Liver (tissue), 9 donors: ENCODE measurements around the gene TRNT1. TPM values are rescaled to one million over a fixed set of nuclear protein-coding genes. Genes with fewer than 3 reads are reported as not detected.

ENCODE experiments used
- DNase-seq: peaks from one replicate; pipeline ENCODE4 v3.0.0-alpha.2; 2017; ENCODE audit warnings: low spot score
- H3K27ac ChIP-seq, 2 donors: one replicate each; pipeline ENCODE4 v1.7.0; 2013; ENCODE audit warnings: inconsistent platforms in 2 of 2, low read length in 2 of 2, control low read depth in 1 of 2, low read depth in 1 of 2, mild to moderate bottlenecking in 1 of 2
- H3K27me3 ChIP-seq, 4 donors: one replicate each; pipeline versions ENCODE4 v1.6.1 to v1.7.0; 2013; ENCODE audit warnings: low read length in 3 of 4, inconsistent platforms in 1 of 4, mild to moderate bottlenecking in 1 of 4, moderate library complexity in 1 of 4; ENCODE audit not compliant: control insufficient read depth in 4 of 4, insufficient read depth in 4 of 4
- H3K36me3 ChIP-seq, 4 donors: one replicate each; pipeline versions ENCODE4 v1.6.1 to v1.7.0; 2013; ENCODE audit warnings: low read length in 3 of 4, mild to moderate bottlenecking in 3 of 4, low read depth in 1 of 4, moderate library complexity in 1 of 4; ENCODE audit not compliant: control insufficient read depth in 4 of 4, insufficient read depth in 3 of 4
- H3K4me1 ChIP-seq, 4 donors: one replicate each; pipeline versions ENCODE4 v1.6.1 to v1.7.0; 2013; ENCODE audit warnings: low read length in 3 of 4, mild to moderate bottlenecking in 3 of 4, moderate library complexity in 1 of 4; ENCODE audit not compliant: control insufficient read depth in 4 of 4, insufficient read depth in 4 of 4
- H3K4me3 ChIP-seq, 3 donors: one replicate each; pipeline versions ENCODE4 v1.6.1 to v1.7.0; 2013; ENCODE audit warnings: low read length in 3 of 3, control low read depth in 1 of 3, low read depth in 1 of 3, mild to moderate bottlenecking in 1 of 3
- H3K9ac ChIP-seq, 2 donors: one replicate each; pipeline ENCODE4 v1.7.0; 2013; ENCODE audit warnings: low read length in 2 of 2, mild to moderate bottlenecking in 2 of 2, moderate library complexity in 2 of 2, control low read depth in 1 of 2, low read depth in 1 of 2
- H3K9me3 ChIP-seq, 4 donors: one replicate each; pipeline versions ENCODE4 v1.6.1 to v1.7.0; 2013; ENCODE audit warnings: low read length in 3 of 4; ENCODE audit not compliant: control insufficient read depth in 4 of 4
- EGR1 ChIP-seq, 2 donors: IDR thresholded peaks; 2 replicates each; pipeline ENCODE4 v1.6.1; 2016 to 2018; ENCODE audit warnings: antibody characterized with exemption in 2 of 2, low read depth in 2 of 2
- FOXA1 ChIP-seq: IDR thresholded peaks from 2 replicates; pipeline ENCODE4 v1.6.1; 2016; ENCODE audit warnings: antibody characterized with exemption
- FOXA2 ChIP-seq: IDR thresholded peaks from 2 replicates; pipeline ENCODE4 v1.6.1; 2016; ENCODE audit warnings: antibody characterized with exemption
- GABPA ChIP-seq, 2 donors: IDR thresholded peaks in 1 of 2; conservative IDR thresholded peaks in 1 of 2; 2 replicates each; pipeline ENCODE4 v1.6.1; 2016; ENCODE audit warnings: antibody characterized with exemption in 2 of 2, mild to moderate bottlenecking in 1 of 2, moderate library complexity in 1 of 2
- HNF4A ChIP-seq, 2 donors: conservative IDR thresholded peaks; 2 replicates each; pipeline ENCODE4 v1.6.1; 2016; ENCODE audit warnings: antibody characterized with exemption in 2 of 2, mild to moderate bottlenecking in 2 of 2
- JUND ChIP-seq, 2 donors: IDR thresholded peaks; 2 replicates each; pipeline ENCODE4 v1.6.1; 2016; ENCODE audit warnings: antibody characterized with exemption in 2 of 2
- REST ChIP-seq: IDR thresholded peaks from 2 replicates; pipeline ENCODE4 v1.6.1; 2016; ENCODE audit warnings: antibody characterized with exemption, mild to moderate bottlenecking
- RXRA ChIP-seq, 2 donors: IDR thresholded peaks; 2 replicates each; pipeline ENCODE4 v1.6.1; 2017 to 2018; ENCODE audit warnings: antibody characterized with exemption in 2 of 2, mild to moderate bottlenecking in 1 of 2
- SP1 ChIP-seq: IDR thresholded peaks from 2 replicates; pipeline ENCODE4 v1.6.1; 2018; ENCODE audit warnings: antibody characterized with exemption, mild to moderate bottlenecking
- TAF1 ChIP-seq: conservative IDR thresholded peaks from 2 replicates; pipeline ENCODE4 v1.6.1; 2016; ENCODE audit warnings: antibody characterized with exemption, mild to moderate bottlenecking
- YY1 ChIP-seq: IDR thresholded peaks from 2 replicates; pipeline ENCODE4 v1.6.1; 2016; ENCODE audit warnings: antibody characterized with exemption, mild to moderate bottlenecking
- WGBS: extraction: QIAGEN DNeasy Blood & Tissue Kit; methylation state at CpG from one replicate; pipeline ENCODE4 v1.1.7; 2013; 5-methylcytosine and 5-hydroxymethylcytosine counted together
- polyA plus RNA-seq, 2 donors: library from polyadenylated mRNA; stranded (reverse) in 1 of 2; unstranded in 1 of 2; fragments of 200-250 nt in 1 of 2; fragments of >200 nt in 1 of 2; fragmentation: Nextera tagmentation in 1 of 2; extraction: Ambion mirVana in 1 of 2; gene quantifications; one replicate each; pipeline versions ENCODE4 v1.2.1 to v1.2.3, GENCODE V29; 2013 to 2015
- total RNA-seq, 2 donors: library from RNA; depleted of rRNA; stranded (reverse); fragments of >200 nt; gene quantifications; one replicate each; pipeline ENCODE4 v1.2.3, GENCODE V29; 2014
- TF ChIP-seq, protein P1 (sequence below): IDR thresholded peaks from 2 replicates; pipeline ENCODE4 v1.6.1; 2016; ENCODE audit warnings: antibody characterized with exemption
- TF ChIP-seq, protein P2 (sequence below): IDR thresholded peaks from 2 replicates; pipeline ENCODE4 v1.6.1; 2016; ENCODE audit warnings: antibody characterized with exemption
- TF ChIP-seq, protein P3 (sequence below): fragments of 150-350 bp; IDR thresholded peaks from 2 replicates; pipeline ENCODE4 v1.5.1; 2017; ENCODE audit warnings: improper control_type of control experiment, low read depth, low read length; ENCODE audit not compliant: missing input control
- donor health status: healthy.
- donor health status: healthy.
- donor health status: healthy.
- donor health status: healthy.
- donor health status: healthy.

The TRNT1 gene
- total and polyA plus RNA-seq, 4 donors = 6.4 to 18.2 (median 11.3) TPM

- TF ChIP-seq REST (no peak), SP1 (no peak), HNF4A (conservative IDR thresholded peaks at IDR 0.05) (no peak), FOXA1 (no peak), RXRA (IDR thresholded peaks at IDR 0.05) (no peak), YY1 (no peak)
Observed at GRCh38 chr3:3107181-3107580, 19.6 kb upstream of the TRNT1 start (continued).

GRCh38 chr3:3107858-3108257 lies 18.9 kb upstream of the TRNT1 start:
- Histone ChIP-seq H3K36me3 (no peaks in the 10 kb centered on the region), H3K9ac (no peak overlapping the region), H3K4me3 (no peak overlapping the region), H3K27me3 (peaks cover 0 to 4% (median 0%) of the 10 kb centered on the region in 4 donors), H3K27ac (no peak overlapping the region), H3K9me3 (no peaks in the 10 kb centered on the region), H3K4me1 (no peaks in the 10 kb centered on the region)
- 67% methylated on average over 3 of the region's 3 CpGs for WGBS
- TF ChIP-seq RXRA (IDR thresholded peaks at IDR 0.05) (no peak), SP1 (no peak), TAF1 (no peak), GABPA (IDR thresholded peaks at IDR 0.05 in 1 of 2, conservative IDR thresholded peaks at IDR 0.05 in 1 of 2) (no peak), FOXA1 (no peak), JUND (IDR thresholded peaks at IDR 0.05) (no peak), EGR1 (IDR thresholded peaks at IDR 0.05; ENCODE audit: low read depth in 2 of 2) (no peak), FOXA2 (no peak), YY1 (no peak)
- TF ChIP-seq, protein P1, sequence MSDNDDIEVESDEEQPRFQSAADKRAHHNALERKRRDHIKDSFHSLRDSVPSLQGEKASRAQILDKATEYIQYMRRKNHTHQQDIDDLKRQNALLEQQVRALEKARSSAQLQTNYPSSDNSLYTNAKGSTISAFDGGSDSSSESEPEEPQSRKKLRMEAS = no peak
- TF ChIP-seq, protein P2, sequence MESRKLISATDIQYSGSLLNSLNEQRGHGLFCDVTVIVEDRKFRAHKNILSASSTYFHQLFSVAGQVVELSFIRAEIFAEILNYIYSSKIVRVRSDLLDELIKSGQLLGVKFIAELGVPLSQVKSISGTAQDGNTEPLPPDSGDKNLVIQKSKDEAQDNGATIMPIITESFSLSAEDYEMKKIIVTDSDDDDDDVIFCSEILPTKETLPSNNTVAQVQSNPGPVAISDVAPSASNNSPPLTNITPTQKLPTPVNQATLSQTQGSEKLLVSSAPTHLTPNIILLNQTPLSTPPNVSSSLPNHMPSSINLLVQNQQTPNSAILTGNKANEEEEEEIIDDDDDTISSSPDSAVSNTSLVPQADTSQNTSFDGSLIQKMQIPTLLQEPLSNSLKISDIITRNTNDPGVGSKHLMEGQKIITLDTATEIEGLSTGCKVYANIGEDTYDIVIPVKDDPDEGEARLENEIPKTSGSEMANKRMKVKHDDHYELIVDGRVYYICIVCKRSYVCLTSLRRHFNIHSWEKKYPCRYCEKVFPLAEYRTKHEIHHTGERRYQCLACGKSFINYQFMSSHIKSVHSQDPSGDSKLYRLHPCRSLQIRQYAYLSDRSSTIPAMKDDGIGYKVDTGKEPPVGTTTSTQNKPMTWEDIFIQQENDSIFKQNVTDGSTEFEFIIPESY = no peak
- TF ChIP-seq, protein P3, sequence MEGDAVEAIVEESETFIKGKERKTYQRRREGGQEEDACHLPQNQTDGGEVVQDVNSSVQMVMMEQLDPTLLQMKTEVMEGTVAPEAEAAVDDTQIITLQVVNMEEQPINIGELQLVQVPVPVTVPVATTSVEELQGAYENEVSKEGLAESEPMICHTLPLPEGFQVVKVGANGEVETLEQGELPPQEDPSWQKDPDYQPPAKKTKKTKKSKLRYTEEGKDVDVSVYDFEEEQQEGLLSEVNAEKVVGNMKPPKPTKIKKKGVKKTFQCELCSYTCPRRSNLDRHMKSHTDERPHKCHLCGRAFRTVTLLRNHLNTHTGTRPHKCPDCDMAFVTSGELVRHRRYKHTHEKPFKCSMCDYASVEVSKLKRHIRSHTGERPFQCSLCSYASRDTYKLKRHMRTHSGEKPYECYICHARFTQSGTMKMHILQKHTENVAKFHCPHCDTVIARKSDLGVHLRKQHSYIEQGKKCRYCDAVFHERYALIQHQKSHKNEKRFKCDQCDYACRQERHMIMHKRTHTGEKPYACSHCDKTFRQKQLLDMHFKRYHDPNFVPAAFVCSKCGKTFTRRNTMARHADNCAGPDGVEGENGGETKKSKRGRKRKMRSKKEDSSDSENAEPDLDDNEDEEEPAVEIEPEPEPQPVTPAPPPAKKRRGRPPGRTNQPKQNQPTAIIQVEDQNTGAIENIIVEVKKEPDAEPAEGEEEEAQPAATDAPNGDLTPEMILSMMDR = no peak
- DNase-seq = no peak
